Measurements from ENCODE around the gene MAPK10. TPM values are rescaled to one million over a fixed set of nuclear protein-coding genes. Genes with fewer than 3 reads are reported as not detected.

The MAPK10 gene
- total and polyA plus RNA-seq, 9 of the 15 experiments (the other 6 are each of a cell fraction or from before 2014, with no cell fraction given), result 0.10 to 0.53 (median 0.18) TPM; not detected in 4

DNA sequence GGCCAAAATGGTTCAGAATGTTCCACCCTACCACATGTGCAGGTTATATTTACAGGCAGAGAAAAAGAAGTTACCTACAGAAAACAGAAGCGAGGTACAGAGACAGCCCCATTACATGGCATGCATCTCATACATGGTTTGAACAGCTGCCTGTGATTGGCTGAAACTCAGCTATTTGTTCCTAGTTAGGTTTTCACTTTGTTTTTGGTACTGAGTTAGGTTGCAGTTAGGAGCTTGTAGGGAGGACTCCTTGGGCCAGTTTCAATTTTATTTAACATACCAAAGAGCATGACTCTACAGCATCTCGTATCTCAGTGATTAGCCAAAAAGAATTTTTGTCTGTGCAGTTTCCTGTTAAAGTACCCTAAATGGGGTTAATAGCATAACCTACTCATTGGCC is 392.0 kb downstream of the MAPK10 start:
- Histone ChIP-seq H3K27me3 (ENCODE audit: control insufficient read depth in 2 of 2, insufficient read depth in 2 of 2, low read length in 2 of 2) (no peaks in the 10 kb centered on the region), H3K27ac (ENCODE audit: extremely low read depth, low read depth, low read length) (no peak overlapping the region), H3K4me3 (no peak overlapping the region), H4K20me1 (replicated peaks; ENCODE audit: control insufficient read depth, insufficient read depth, low read length) (no peaks in the 10 kb centered on the region), H3K9me3 (replicated peaks; ENCODE audit: control insufficient read depth, insufficient read depth, low read depth, low read length) (no peaks in the 10 kb centered on the region; the same call in 1 of the 2 replicates), H3K9ac (ENCODE audit: insufficient read depth in 1 of 2, low read depth in 2 of 2, low read length in 2 of 2) (no peak overlapping the region), H3K9me1 (ENCODE audit: control insufficient read depth, insufficient read depth, low read length) (no peaks in the 10 kb centered on the region), H3K36me3 (ENCODE audit: control insufficient read depth, insufficient read depth, low read length) (no peaks in the 10 kb centered on the region; the same call in 2 of the 3 replicates), H3K79me2 (ENCODE audit: control insufficient read depth, insufficient read depth, low read length) (no peaks in the 10 kb centered on the region), H3K4me2 (ENCODE audit: insufficient read depth, low read length) (no peak overlapping the region), H3K4me1 (replicated peaks in 1 of 2; ENCODE audit: control insufficient read depth in 2 of 2, insufficient read depth in 2 of 2, low read length in 2 of 2) (no peaks in the 10 kb centered on the region), H2AFZ (ENCODE audit: low read depth, low read length) (no peak overlapping the region)
- ATAC-seq (no peak), DNase-seq (ENCODE audit: extremely low read depth in 1 of 4, low spot score in 3 of 4) (no peak), FAIRE-seq (no peak)
- TF ChIP-seq, protein P1, sequence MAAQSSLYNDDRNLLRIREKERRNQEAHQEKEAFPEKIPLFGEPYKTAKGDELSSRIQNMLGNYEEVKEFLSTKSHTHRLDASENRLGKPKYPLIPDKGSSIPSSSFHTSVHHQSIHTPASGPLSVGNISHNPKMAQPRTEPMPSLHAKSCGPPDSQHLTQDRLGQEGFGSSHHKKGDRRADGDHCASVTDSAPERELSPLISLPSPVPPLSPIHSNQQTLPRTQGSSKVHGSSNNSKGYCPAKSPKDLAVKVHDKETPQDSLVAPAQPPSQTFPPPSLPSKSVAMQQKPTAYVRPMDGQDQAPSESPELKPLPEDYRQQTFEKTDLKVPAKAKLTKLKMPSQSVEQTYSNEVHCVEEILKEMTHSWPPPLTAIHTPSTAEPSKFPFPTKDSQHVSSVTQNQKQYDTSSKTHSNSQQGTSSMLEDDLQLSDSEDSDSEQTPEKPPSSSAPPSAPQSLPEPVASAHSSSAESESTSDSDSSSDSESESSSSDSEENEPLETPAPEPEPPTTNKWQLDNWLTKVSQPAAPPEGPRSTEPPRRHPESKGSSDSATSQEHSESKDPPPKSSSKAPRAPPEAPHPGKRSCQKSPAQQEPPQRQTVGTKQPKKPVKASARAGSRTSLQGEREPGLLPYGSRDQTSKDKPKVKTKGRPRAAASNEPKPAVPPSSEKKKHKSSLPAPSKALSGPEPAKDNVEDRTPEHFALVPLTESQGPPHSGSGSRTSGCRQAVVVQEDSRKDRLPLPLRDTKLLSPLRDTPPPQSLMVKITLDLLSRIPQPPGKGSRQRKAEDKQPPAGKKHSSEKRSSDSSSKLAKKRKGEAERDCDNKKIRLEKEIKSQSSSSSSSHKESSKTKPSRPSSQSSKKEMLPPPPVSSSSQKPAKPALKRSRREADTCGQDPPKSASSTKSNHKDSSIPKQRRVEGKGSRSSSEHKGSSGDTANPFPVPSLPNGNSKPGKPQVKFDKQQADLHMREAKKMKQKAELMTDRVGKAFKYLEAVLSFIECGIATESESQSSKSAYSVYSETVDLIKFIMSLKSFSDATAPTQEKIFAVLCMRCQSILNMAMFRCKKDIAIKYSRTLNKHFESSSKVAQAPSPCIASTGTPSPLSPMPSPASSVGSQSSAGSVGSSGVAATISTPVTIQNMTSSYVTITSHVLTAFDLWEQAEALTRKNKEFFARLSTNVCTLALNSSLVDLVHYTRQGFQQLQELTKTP (IDR thresholded peaks at IDR 0.05; ENCODE audit: low read depth in 1 of 2, partially characterized antibody in 2 of 2), result no peak
- TF ChIP-seq, protein P2, sequence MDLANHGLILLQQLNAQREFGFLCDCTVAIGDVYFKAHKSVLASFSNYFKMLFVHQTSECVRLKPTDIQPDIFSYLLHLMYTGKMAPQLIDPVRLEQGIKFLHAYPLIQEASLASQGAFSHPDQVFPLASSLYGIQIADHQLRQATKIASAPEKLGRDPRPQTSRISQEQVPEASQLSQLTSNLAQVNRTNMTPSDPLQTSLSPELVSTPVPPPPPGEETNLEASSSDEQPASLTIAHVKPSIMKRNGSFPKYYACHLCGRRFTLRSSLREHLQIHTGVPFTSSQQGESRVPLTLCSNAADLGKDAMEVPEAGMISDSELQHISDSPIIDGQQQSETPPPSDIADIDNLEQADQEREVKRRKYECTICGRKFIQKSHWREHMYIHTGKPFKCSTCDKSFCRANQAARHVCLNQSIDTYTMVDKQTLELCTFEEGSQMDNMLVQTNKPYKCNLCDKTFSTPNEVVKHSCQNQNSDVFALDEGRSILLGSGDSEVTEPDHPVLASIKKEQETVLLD (IDR thresholded peaks at IDR 0.05), result no peak
- TF ChIP-seq ZNF143 (CRISPR knock-in tag; IDR thresholded peaks at IDR 0.05), result no peak
- TF ChIP-seq, protein P3, sequence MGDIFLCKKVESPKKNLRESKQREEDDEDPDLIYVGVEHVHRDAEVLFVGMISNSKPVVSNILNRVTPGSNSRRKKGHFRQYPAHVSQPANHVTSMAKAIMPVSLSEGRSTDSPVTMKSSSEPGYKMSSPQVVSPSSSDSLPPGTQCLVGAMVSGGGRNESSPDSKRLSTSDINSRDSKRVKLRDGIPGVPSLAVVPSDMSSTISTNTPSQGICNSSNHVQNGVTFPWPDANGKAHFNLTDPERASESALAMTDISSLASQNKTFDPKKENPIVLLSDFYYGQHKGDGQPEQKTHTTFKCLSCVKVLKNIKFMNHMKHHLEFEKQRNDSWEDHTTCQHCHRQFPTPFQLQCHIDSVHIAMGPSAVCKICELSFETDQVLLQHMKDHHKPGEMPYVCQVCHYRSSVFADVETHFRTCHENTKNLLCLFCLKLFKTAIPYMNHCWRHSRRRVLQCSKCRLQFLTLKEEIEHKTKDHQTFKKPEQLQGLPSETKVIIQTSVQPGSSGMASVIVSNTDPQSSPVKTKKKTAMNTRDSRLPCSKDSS (IDR thresholded peaks at IDR 0.05; ENCODE audit: low read depth, partially characterized antibody), result no peak
- no peak for TF ChIP-seq KLF10 (CRISPR knock-in tag; IDR thresholded peaks at IDR 0.05)
- TF ChIP-seq CBFA2T2 (conservative IDR thresholded peaks at IDR 0.05), result no peak
- no peak for TF ChIP-seq RBM14 (IDR thresholded peaks at IDR 0.05; ENCODE audit: borderline replicate concordance, insufficient read depth, low read depth, low read length)
- TF ChIP-seq NUFIP1 (IDR thresholded peaks at IDR 0.05; ENCODE audit: partially characterized antibody), result no peak
- no peak for TF ChIP-seq MYBL2 (IDR thresholded peaks at IDR 0.05; ENCODE audit: low read depth)
- no peak for TF ChIP-seq MYBL2 (CRISPR knock-in tag; IDR thresholded peaks at IDR 0.05; ENCODE audit: borderline replicate concordance)
- no peak for TF ChIP-seq NR1H2 (CRISPR knock-in tag; IDR thresholded peaks at IDR 0.05)
- TF ChIP-seq HNRNPL (IDR thresholded peaks at IDR 0.05; ENCODE audit: low read depth, low read length), result no peak
- TF ChIP-seq BACH1 (tag; IDR thresholded peaks at IDR 0.05), result no peak
- intact Hi-C loops (cut with micrococcal nuclease), result no loop called here
- 64% methylated on average over 2 of the region's 2 CpGs for WGBS (ENCODE audit: insufficient coverage, low coverage, missing lambda C conversion rate)
- CTCF ChIA-PET (ENCODE audit: low intra/inter-chr PET ratio), result interaction anchor here (1.7 to 2.2 kb wide), 2 partner anchors 169 to 171 kb away, joined by 5 to 7 read pairs; no protein-coding TSS in a partner anchor
- no TSS peak for BruUV-seq (replicated peaks)
- POLR2A ChIA-PET, result no interaction called here
- in situ Hi-C loops (cut with MboI), result no loop called here
